Aortic smooth muscle cell (primary cell): ENCODE measurements around the gene NAXE. TPM values are rescaled to one million over a fixed set of nuclear protein-coding genes. Genes with fewer than 3 reads are reported as not detected.

ENCODE experiments used
- total RNA-seq: library from RNA; depleted of rRNA; stranded (reverse); fragments of >200 nt; gene quantifications from 2 replicates; pipeline ENCODE4 v1.2.3, GENCODE V29; 2014

NAXE gene
- 64.0 and 67.9 TPM in 2 replicates for total RNA-seq

GRCh38 chr1:156591432-156592157, at the start of gene NAXE:
Gene NAXE, plus strand, starts transcription at chr1:156591776. Its CDS starts 29 bp downstream, at chr1:156591805.

GRCh38 chr1:156571919-156572662, 19.5 kb upstream of the NAXE start, which contains the start of gene IQGAP3:
Gene IQGAP3, minus strand, starts transcription at chr1:156572565. Its CDS starts 36 bp downstream, at chr1:156572529.

GRCh38 chr1:156579472-156579871, 12.1 kb upstream of the NAXE start, which contains the start of gene TTC24:
Gene TTC24, plus strand, starts transcription at chr1:156579723. Its CDS starts 1,642 bp downstream, at chr1:156581365.

DNA sequence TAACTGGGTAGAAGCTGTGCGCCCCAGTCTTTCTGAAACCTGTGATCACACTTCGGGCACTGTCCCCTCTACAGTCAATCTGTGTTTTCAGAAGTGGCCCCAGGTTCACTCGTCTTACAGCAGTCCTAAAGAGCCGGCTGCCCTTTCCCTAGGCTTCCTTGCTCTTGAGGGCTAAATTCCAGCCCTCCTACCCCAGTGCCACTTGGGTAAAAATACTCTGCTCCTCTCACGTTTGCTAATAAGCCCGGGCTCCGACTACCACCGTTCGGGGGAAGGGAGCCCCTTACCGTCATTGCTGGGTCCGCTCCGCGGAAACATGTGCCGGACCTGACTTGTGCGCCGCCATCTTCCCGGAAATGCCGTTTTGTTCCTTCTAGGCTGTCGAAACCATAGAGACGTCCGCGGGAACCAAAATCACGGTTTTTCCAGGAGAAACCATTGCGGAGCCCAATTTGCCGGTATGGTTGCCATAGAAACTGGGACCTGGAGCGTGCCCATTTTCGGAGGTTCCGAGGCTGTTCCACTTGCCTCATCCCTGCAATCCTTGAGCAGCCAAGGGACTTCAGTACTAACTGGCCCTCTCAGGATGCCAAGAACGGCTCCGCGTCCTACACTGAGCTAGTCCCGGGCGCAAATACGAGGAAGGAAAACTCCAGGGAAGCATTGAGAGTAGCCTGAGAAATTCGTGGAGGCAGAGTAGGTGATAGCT, 9.7 kb downstream of the NAXE start, which contains the start of gene GPATCH4:
GPATCH4 (minus strand) TSS at position 358 of the 709 bp plus-strand sequence.

DNA sequence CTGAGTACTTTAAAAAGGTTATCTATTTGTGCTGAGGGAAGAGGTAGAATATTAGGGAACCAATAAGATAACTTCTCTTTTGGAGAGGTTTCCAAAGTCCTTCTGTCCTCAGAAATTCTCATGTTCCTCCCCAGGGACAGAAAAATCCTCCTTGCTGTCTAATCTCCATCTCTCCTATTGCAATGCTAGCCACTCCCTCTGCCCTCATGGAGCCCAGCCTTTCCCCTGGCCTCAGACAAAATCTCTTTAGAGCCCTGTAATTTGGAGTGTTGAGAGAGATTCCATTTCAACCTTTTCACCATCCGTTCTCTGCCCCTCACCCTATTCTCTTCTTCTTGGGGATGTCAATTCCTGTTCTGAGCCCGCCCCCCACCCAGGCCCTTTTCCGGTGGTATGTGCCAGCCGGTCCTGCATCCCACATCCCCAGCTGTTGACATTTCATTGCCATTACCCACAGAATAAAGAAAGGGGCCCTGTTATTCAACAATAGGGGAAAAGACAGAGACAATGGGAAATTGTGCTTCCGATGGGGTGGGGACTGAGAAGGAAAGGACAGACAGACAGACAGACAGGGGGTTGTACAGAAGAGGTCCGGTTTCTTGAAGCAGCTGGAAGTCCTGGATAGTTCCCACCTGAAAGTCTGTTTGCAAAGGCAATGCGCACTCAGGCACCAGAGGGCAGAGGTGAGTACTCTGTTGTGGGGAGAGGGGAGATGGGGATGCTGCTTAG, 27.4 kb downstream of the NAXE start, which contains the start of gene HAPLN2:
HAPLN2 (plus strand) TSS at position 563 of the 729 bp plus-strand sequence. CDS start 4,076 bp downstream, outside the sequence.

DNA sequence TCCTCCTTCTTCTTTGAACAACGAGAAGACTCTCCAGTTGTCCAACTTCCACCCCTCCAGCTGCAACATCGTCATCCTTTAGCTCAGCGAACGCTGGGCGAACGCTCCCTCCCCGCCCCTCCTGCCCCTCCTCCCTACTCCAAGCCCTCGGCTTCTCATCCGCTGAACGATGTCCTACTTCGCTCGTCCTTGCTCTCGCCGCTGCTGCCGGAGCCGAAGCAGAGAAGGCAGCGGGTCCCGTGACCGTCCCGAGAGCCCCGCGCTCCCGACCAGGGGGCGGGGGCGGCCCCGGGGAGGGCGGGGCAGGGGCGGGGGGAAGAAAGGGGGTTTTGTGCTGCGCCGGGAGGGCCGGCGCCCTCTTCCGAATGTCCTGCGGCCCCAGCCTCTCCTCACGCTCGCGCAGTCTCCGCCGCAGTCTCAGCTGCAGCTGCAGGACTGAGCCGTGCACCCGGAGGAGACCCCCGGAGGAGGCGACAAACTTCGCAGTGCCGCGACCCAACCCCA, 50.2 kb downstream of the NAXE start, which contains the start of gene BCAN:
BCAN (plus strand) TSS at position 357 of the 504 bp plus-strand sequence. CDS start 3,938 bp downstream, outside the sequence.

Other genes starting within 250 kb of the NAXE start
- gene RHBG, start 222.6 kb upstream of the NAXE start, total RNA-seq, result not detected in 2 replicates
- 6.3 and 13.2 TPM in 2 replicates for gene MEF2D, start 91.0 kb upstream of the NAXE start, total RNA-seq
- gene IQGAP3, start 19.2 kb upstream of the NAXE start, total RNA-seq, result 18.8 and 25.0 TPM in 2 replicates
- gene TTC24, start 12.1 kb upstream of the NAXE start, total RNA-seq, result not detected in 2 replicates
- 9.9 and 14.3 TPM in 2 replicates for gene GPATCH4, start 9.7 kb downstream of the NAXE start, total RNA-seq
- not detected in 2 replicates for gene HAPLN2, start 27.6 kb downstream of the NAXE start, total RNA-seq
- 0.13 TPM in 1 of 2 replicates, not detected in the other for gene BCAN, start 50.3 kb downstream of the NAXE start, total RNA-seq
- 124 and 159 TPM in 2 replicates for gene NES, start 85.6 kb downstream of the NAXE start, total RNA-seq
- 7.3 and 8.6 TPM in 2 replicates for gene CRABP2, start 113.8 kb downstream of the NAXE start, total RNA-seq
- gene METTL25B, start 136.7 kb downstream of the NAXE start, total RNA-seq, result 5.7 and 7.7 TPM in 2 replicates
- 7.7 and 7.8 TPM in 2 replicates for gene ISG20L2, start 137.0 kb downstream of the NAXE start, total RNA-seq
- gene MRPL24, start 149.3 kb downstream of the NAXE start, total RNA-seq, result 69.2 and 94.5 TPM in 2 replicates
- 188 and 200 TPM in 2 replicates for gene HDGF, start 159.9 kb downstream of the NAXE start, total RNA-seq
- gene PRCC, start 175.8 kb downstream of the NAXE start, total RNA-seq, result 10.4 and 13.3 TPM in 2 replicates
- gene SH2D2A, start 225.1 kb downstream of the NAXE start, total RNA-seq, result 0.19 and 0.53 TPM in 2 replicates